T-helper 2 cell treated with Interferon-gamma antibody and Interleukin-4, amounts not matched to agents 100 ng/mL and 5 ng/mL, for 36 hours (primary cell): Measurements from ENCODE around the gene FGF5. TPM values are rescaled to one million over a fixed set of nuclear protein-coding genes. Genes with fewer than 3 reads are reported as not detected.
"Not testable (repeated sequence)": the region's sequence is repeated elsewhere in the genome, so short reads cannot be mapped to it uniquely, and the experiment has no call there.

Experiments
- intact Hi-C: fragments of 100-400 bp; cut with micrococcal nuclease; formaldehyde crosslinking; loops from one replicate; pipeline ENCODE4 v1.15.1; 2023
- total RNA-seq: library from RNA; stranded (reverse); gene quantifications from 2 replicates; pipeline ENCODE4 v1.2.3, GENCODE V29; 2022

The FGF5 gene
- not detected in 2 replicates for total RNA-seq

- intact Hi-C loops, result loop anchor here (5.0 kb wide), 1 partner anchor 64 kb away; no protein-coding TSS in a partner anchor
These were observed at the start of gene FGF5 for GRCh38 chr4:80266253-80266901. Gene FGF5, plus strand, starts transcription at chr4:80266664. Its CDS starts 161 bp downstream, at chr4:80266825.

- intact Hi-C loops, result no loop called here
These were observed 47.0 kb upstream of the FGF5 start for GRCh38 chr4:80219301-80220025.

- intact Hi-C loops, result no loop called here
These were observed 45.8 kb upstream of the FGF5 start for GRCh38 chr4:80220711-80221110.

- intact Hi-C loops, result no loop called here
These were observed 45.3 kb upstream of the FGF5 start for GRCh38 chr4:80221161-80221560.

GRCh38 chr4:80225595-80225994 lies 40.9 kb upstream of the FGF5 start:
- intact Hi-C loops, result no loop called here

GRCh38 chr4:80226094-80226493 lies 40.4 kb upstream of the FGF5 start:
- intact Hi-C loops, result no loop called here

- intact Hi-C loops, result no loop called here
These were observed 38.0 kb upstream of the FGF5 start for GRCh38 chr4:80228460-80228859.

- intact Hi-C loops, result no loop called here
These were observed 37.3 kb upstream of the FGF5 start for GRCh38 chr4:80229128-80229527.

GRCh38 chr4:80229590-80229989 lies 36.9 kb upstream of the FGF5 start:
- intact Hi-C loops, result no loop called here

- intact Hi-C loops, result no loop called here
These were observed 35.3 kb upstream of the FGF5 start for GRCh38 chr4:80231180-80231579.

- intact Hi-C loops, result no loop called here
These were observed 33.6 kb upstream of the FGF5 start for GRCh38 chr4:80232707-80233370.

- intact Hi-C loops, result no loop called here
These were observed 33.1 kb upstream of the FGF5 start for GRCh38 chr4:80233390-80233789.

GRCh38 chr4:80235451-80235850 lies 31.0 kb upstream of the FGF5 start:
- intact Hi-C loops, result no loop called here

- intact Hi-C loops, result no loop called here
These were observed 28.5 kb upstream of the FGF5 start for GRCh38 chr4:80237992-80238391.

- intact Hi-C loops, result no loop called here
These were observed 26.8 kb upstream of the FGF5 start for GRCh38 chr4:80239480-80240150.

GRCh38 chr4:80240976-80241375 lies 25.5 kb upstream of the FGF5 start:
- intact Hi-C loops, result no loop called here

GRCh38 chr4:80243274-80244018 lies 23.0 kb upstream of the FGF5 start:
- intact Hi-C loops, result no loop called here

GRCh38 chr4:80247484-80247883 lies 19.0 kb upstream of the FGF5 start:
- intact Hi-C loops, result not testable (repeated sequence)

- intact Hi-C loops, result no loop called here
These were observed 17.3 kb upstream of the FGF5 start for GRCh38 chr4:80249144-80249543.

- intact Hi-C loops, result no loop called here
These were observed 14.0 kb upstream of the FGF5 start for GRCh38 chr4:80252427-80252826.

- intact Hi-C loops, result no loop called here
These were observed 13.5 kb upstream of the FGF5 start for GRCh38 chr4:80252953-80253352.
